ENCODE results near the gene SMAD9. TPM values are rescaled to one million over a fixed set of nuclear protein-coding genes. Genes with fewer than 3 reads are reported as not detected.

Gene SMAD9
- total RNA-seq, 3 donors from 2014 or later (not counting 1 experiment from before 2014, with no cell fraction given) = not detected

DNA sequence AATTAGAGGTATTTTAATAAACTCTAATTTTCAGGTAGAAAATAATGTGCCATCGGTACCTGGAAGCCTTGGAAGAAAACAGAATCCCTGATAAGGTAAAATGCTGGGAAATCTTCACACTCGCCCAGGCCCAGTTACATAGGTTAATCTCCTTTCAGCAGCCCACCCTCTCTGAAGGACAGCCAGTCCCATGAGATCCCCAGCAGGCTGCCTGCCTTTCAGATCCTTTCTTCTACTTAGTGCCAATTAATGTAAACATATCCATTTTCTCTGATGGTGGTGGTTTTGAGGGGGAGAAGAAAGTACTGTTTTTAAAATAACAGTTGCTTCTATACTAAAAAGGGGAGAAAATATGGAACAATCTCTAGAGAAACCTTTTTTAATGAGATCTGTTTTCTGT, 12.2 kb downstream of the SMAD9 start:
- H3K4me3 Mint-ChIP-seq = no peak overlapping the region
- TF ChIP-seq, protein P1, sequence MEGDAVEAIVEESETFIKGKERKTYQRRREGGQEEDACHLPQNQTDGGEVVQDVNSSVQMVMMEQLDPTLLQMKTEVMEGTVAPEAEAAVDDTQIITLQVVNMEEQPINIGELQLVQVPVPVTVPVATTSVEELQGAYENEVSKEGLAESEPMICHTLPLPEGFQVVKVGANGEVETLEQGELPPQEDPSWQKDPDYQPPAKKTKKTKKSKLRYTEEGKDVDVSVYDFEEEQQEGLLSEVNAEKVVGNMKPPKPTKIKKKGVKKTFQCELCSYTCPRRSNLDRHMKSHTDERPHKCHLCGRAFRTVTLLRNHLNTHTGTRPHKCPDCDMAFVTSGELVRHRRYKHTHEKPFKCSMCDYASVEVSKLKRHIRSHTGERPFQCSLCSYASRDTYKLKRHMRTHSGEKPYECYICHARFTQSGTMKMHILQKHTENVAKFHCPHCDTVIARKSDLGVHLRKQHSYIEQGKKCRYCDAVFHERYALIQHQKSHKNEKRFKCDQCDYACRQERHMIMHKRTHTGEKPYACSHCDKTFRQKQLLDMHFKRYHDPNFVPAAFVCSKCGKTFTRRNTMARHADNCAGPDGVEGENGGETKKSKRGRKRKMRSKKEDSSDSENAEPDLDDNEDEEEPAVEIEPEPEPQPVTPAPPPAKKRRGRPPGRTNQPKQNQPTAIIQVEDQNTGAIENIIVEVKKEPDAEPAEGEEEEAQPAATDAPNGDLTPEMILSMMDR (IDR thresholded peaks at IDR 0.05) = no peak
- Histone ChIP-seq H3K27ac (ENCODE audit: low read length) (no peak overlapping the region), H3K4me1 (ENCODE audit: control insufficient read depth, insufficient read depth, low read length) (no peaks in the 10 kb centered on the region), H3K27me3 (ENCODE audit: control insufficient read depth, insufficient read depth, low read length) (peaks cover 4% of the 10 kb centered on the region), H3K4me3 (ENCODE audit: low read length) (no peak overlapping the region), H3K36me3 (ENCODE audit: control insufficient read depth, insufficient read depth, low read length) (no peaks in the 10 kb centered on the region), H3K9me3 (ENCODE audit: control insufficient read depth, insufficient read depth, low read length) (no peaks in the 10 kb centered on the region)
- WGBS (ENCODE audit: insufficient coverage) = 88% methylated on average over 1 of the region's 2 CpGs
- intact Hi-C loops (cut with micrococcal nuclease) = no loop called here
- DNase-seq = no peak
- no peak overlapping the region for H3K27ac Mint-ChIP-seq
- no peak for ATAC-seq
- no peaks in the 10 kb centered on the region for H3K4me1 Mint-ChIP-seq
- no peaks in the 10 kb centered on the region for H3K36me3 Mint-ChIP-seq
- peaks cover 3 to 19% of the 10 kb centered on the region in 2 donors for H3K27me3 Mint-ChIP-seq (ENCODE audit: low read depth in 2 of 2)
- H3K9me3 Mint-ChIP-seq = no peaks in the 10 kb centered on the region

DNA sequence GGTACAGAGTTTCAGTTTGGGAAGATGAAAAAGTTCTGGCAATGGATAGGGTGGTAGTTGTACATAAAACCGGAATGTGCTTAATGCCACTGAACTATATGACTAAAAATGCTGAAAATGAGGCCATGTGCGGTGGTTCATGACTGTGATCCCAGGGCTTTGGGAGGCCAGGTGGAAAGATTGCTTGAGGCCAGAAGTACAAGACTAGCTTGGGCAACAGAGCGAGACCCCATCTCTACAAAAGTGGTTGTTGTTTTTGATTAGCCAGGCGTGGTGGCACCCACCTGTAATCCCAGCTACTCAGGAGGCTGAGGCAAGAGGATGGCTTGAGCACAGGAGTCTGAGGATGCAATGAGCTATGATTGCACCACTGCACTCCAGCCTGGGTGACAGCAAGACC, 12.8 kb downstream of the SMAD9 start:
- Histone ChIP-seq H3K9me3 (ENCODE audit: control insufficient read depth, insufficient read depth, low read length) (no peaks in the 10 kb centered on the region), H3K4me1 (ENCODE audit: control insufficient read depth, insufficient read depth, low read length) (no peaks in the 10 kb centered on the region), H3K4me3 (ENCODE audit: low read length) (no peak overlapping the region), H3K27ac (ENCODE audit: low read length) (no peak overlapping the region), H3K36me3 (ENCODE audit: control insufficient read depth, insufficient read depth, low read length) (no peaks in the 10 kb centered on the region), H3K27me3 (ENCODE audit: control insufficient read depth, insufficient read depth, low read length) (peaks cover 4% of the 10 kb centered on the region)
- Mint-ChIP-seq H3K4me3 (no peak overlapping the region), H3K9me3 (no peaks in the 10 kb centered on the region), H3K36me3 (no peaks in the 10 kb centered on the region), H3K27me3 (ENCODE audit: low read depth in 2 of 2) (peaks cover 5 to 19% of the 10 kb centered on the region in 2 donors), H3K27ac (no peak overlapping the region), H3K4me1 (no peaks in the 10 kb centered on the region)
- ATAC-seq (no peak), DNase-seq (no peak)
- 82% methylated on average over 4 of the region's 4 CpGs for WGBS (ENCODE audit: insufficient coverage)
- TF ChIP-seq, protein P1 (IDR thresholded peaks at IDR 0.05) = no peak
- intact Hi-C loops (cut with micrococcal nuclease) = no loop called here

DNA sequence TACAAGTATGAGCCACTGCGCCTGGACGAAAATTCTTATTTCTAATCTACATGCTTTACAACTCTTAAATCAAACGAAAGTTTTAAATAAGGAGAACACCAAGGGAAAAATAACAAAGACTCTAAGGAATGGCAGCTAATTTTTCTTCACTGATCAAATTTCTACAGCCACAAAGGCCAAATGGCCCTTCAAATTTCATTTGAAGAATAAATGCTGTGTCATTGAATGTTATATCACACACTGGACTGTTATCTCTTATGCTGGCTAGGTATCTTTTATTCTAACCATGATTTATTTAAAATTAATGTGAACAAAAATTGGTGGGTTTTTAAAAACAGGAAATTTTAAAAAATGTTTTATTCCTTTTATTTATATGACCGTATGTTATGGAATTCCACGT, 14.1 kb downstream of the SMAD9 start:
- no peak for ATAC-seq
- intact Hi-C loops (cut with micrococcal nuclease) = no loop called here
- WGBS (ENCODE audit: insufficient coverage) = 85% methylated on average over 3 of the region's 5 CpGs

More for the DNA sequence above, 14.1 kb downstream of the SMAD9 start:
- Mint-ChIP-seq H3K4me3 (no peak overlapping the region), H3K27me3 (ENCODE audit: low read depth in 2 of 2) (peaks cover 5 to 31% of the 10 kb centered on the region in 2 donors), H3K9me3 (no peaks in the 10 kb centered on the region), H3K27ac (no peak overlapping the region), H3K4me1 (no peaks in the 10 kb centered on the region), H3K36me3 (no peaks in the 10 kb centered on the region)
- TF ChIP-seq, protein P1 (IDR thresholded peaks at IDR 0.05) = no peak
- Histone ChIP-seq H3K4me3 (ENCODE audit: low read length) (no peak overlapping the region), H3K27ac (ENCODE audit: low read length) (no peak overlapping the region), H3K4me1 (ENCODE audit: control insufficient read depth, insufficient read depth, low read length) (no peaks in the 10 kb centered on the region), H3K9me3 (ENCODE audit: control insufficient read depth, insufficient read depth, low read length) (no peaks in the 10 kb centered on the region), H3K36me3 (ENCODE audit: control insufficient read depth, insufficient read depth, low read length) (no peaks in the 10 kb centered on the region), H3K27me3 (ENCODE audit: control insufficient read depth, insufficient read depth, low read length) (peaks cover 4% of the 10 kb centered on the region)
- no peak for DNase-seq
